Liver (tissue), 9 donors: Measurements from ENCODE around the gene LARGE1. TPM values are rescaled to one million over a fixed set of nuclear protein-coding genes. Genes with fewer than 3 reads are reported as not detected.

Experiments used
- DNase-seq: peaks from one replicate; pipeline ENCODE4 v3.0.0-alpha.2; 2017; ENCODE audit warnings: low spot score
- H3K27ac ChIP-seq, 2 donors: one replicate each; pipeline ENCODE4 v1.7.0; 2013; ENCODE audit warnings: inconsistent platforms in 2 of 2, low read length in 2 of 2, control low read depth in 1 of 2, low read depth in 1 of 2, mild to moderate bottlenecking in 1 of 2
- H3K27me3 ChIP-seq, 4 donors: one replicate each; pipeline versions ENCODE4 v1.6.1 to v1.7.0; 2013; ENCODE audit warnings: low read length in 3 of 4, inconsistent platforms in 1 of 4, mild to moderate bottlenecking in 1 of 4, moderate library complexity in 1 of 4; ENCODE audit not compliant: control insufficient read depth in 4 of 4, insufficient read depth in 4 of 4
- H3K36me3 ChIP-seq, 4 donors: one replicate each; pipeline versions ENCODE4 v1.6.1 to v1.7.0; 2013; ENCODE audit warnings: low read length in 3 of 4, mild to moderate bottlenecking in 3 of 4, low read depth in 1 of 4, moderate library complexity in 1 of 4; ENCODE audit not compliant: control insufficient read depth in 4 of 4, insufficient read depth in 3 of 4
- H3K4me1 ChIP-seq, 4 donors: one replicate each; pipeline versions ENCODE4 v1.6.1 to v1.7.0; 2013; ENCODE audit warnings: low read length in 3 of 4, mild to moderate bottlenecking in 3 of 4, moderate library complexity in 1 of 4; ENCODE audit not compliant: control insufficient read depth in 4 of 4, insufficient read depth in 4 of 4
- H3K4me3 ChIP-seq, 3 donors: one replicate each; pipeline versions ENCODE4 v1.6.1 to v1.7.0; 2013; ENCODE audit warnings: low read length in 3 of 3, control low read depth in 1 of 3, low read depth in 1 of 3, mild to moderate bottlenecking in 1 of 3
- H3K9ac ChIP-seq, 2 donors: one replicate each; pipeline ENCODE4 v1.7.0; 2013; ENCODE audit warnings: low read length in 2 of 2, mild to moderate bottlenecking in 2 of 2, moderate library complexity in 2 of 2, control low read depth in 1 of 2, low read depth in 1 of 2
- H3K9me3 ChIP-seq, 4 donors: one replicate each; pipeline versions ENCODE4 v1.6.1 to v1.7.0; 2013; ENCODE audit warnings: low read length in 3 of 4; ENCODE audit not compliant: control insufficient read depth in 4 of 4
- ATF3 ChIP-seq: IDR thresholded peaks from 2 replicates; pipeline ENCODE4 v1.6.1; 2016; ENCODE audit warnings: antibody characterized with exemption
- CTCF ChIP-seq: fragments of 150-350 bp; IDR thresholded peaks from 2 replicates; pipeline ENCODE4 v1.5.1; 2017; ENCODE audit warnings: improper control_type of control experiment, low read depth, low read length; ENCODE audit not compliant: missing input control
- EGR1 ChIP-seq, 2 donors: IDR thresholded peaks; 2 replicates each; pipeline ENCODE4 v1.6.1; 2016 to 2018; ENCODE audit warnings: antibody characterized with exemption in 2 of 2, low read depth in 2 of 2
- FOXA1 ChIP-seq: IDR thresholded peaks from 2 replicates; pipeline ENCODE4 v1.6.1; 2016; ENCODE audit warnings: antibody characterized with exemption
- FOXA2 ChIP-seq: IDR thresholded peaks from 2 replicates; pipeline ENCODE4 v1.6.1; 2016; ENCODE audit warnings: antibody characterized with exemption
- GABPA ChIP-seq, 2 donors: IDR thresholded peaks in 1 of 2; conservative IDR thresholded peaks in 1 of 2; 2 replicates each; pipeline ENCODE4 v1.6.1; 2016; ENCODE audit warnings: antibody characterized with exemption in 2 of 2, mild to moderate bottlenecking in 1 of 2, moderate library complexity in 1 of 2
- HNF4A ChIP-seq, 2 donors: conservative IDR thresholded peaks; 2 replicates each; pipeline ENCODE4 v1.6.1; 2016; ENCODE audit warnings: antibody characterized with exemption in 2 of 2, mild to moderate bottlenecking in 2 of 2
- HNF4G ChIP-seq: IDR thresholded peaks from 2 replicates; pipeline ENCODE4 v1.6.1; 2016; ENCODE audit warnings: antibody characterized with exemption
- JUND ChIP-seq, 2 donors: IDR thresholded peaks; 2 replicates each; pipeline ENCODE4 v1.6.1; 2016; ENCODE audit warnings: antibody characterized with exemption in 2 of 2
- MAX ChIP-seq: IDR thresholded peaks from 2 replicates; pipeline ENCODE4 v1.6.1; 2016; ENCODE audit warnings: antibody characterized with exemption
- NR2F2 ChIP-seq: IDR thresholded peaks from 2 replicates; pipeline ENCODE4 v1.6.1; 2016; ENCODE audit warnings: antibody characterized with exemption
- RAD21 ChIP-seq, 2 donors: IDR thresholded peaks; 2 replicates each; pipeline ENCODE4 v1.6.1; 2016; ENCODE audit warnings: antibody characterized with exemption in 2 of 2, mild to moderate bottlenecking in 2 of 2
- REST ChIP-seq: IDR thresholded peaks from 2 replicates; pipeline ENCODE4 v1.6.1; 2016; ENCODE audit warnings: antibody characterized with exemption, mild to moderate bottlenecking
- RXRA ChIP-seq, 2 donors: IDR thresholded peaks; 2 replicates each; pipeline ENCODE4 v1.6.1; 2017 to 2018; ENCODE audit warnings: antibody characterized with exemption in 2 of 2, mild to moderate bottlenecking in 1 of 2
- SP1 ChIP-seq: IDR thresholded peaks from 2 replicates; pipeline ENCODE4 v1.6.1; 2018; ENCODE audit warnings: antibody characterized with exemption, mild to moderate bottlenecking
- TAF1 ChIP-seq: conservative IDR thresholded peaks from 2 replicates; pipeline ENCODE4 v1.6.1; 2016; ENCODE audit warnings: antibody characterized with exemption, mild to moderate bottlenecking
- YY1 ChIP-seq: IDR thresholded peaks from 2 replicates; pipeline ENCODE4 v1.6.1; 2016; ENCODE audit warnings: antibody characterized with exemption, mild to moderate bottlenecking
- ZBTB33 ChIP-seq: IDR thresholded peaks from 2 replicates; pipeline ENCODE4 v1.6.1; 2016; ENCODE audit warnings: antibody characterized with exemption
- WGBS: extraction: QIAGEN DNeasy Blood & Tissue Kit; methylation state at CpG from one replicate; pipeline ENCODE4 v1.1.7; 2013; 5-methylcytosine and 5-hydroxymethylcytosine counted together
- polyA plus RNA-seq, 2 donors: library from polyadenylated mRNA; stranded (reverse) in 1 of 2; unstranded in 1 of 2; fragments of 200-250 nt in 1 of 2; fragments of >200 nt in 1 of 2; fragmentation: Nextera tagmentation in 1 of 2; extraction: Ambion mirVana in 1 of 2; gene quantifications; one replicate each; pipeline versions ENCODE4 v1.2.1 to v1.2.3, GENCODE V29; 2013 to 2015
- total RNA-seq, 2 donors: library from RNA; depleted of rRNA; stranded (reverse); fragments of >200 nt; gene quantifications; one replicate each; pipeline ENCODE4 v1.2.3, GENCODE V29; 2014
- donor health status: healthy.
- donor health status: healthy.
- donor health status: healthy.
- donor health status: healthy.
- donor health status: healthy.

The LARGE1 gene
- total and polyA plus RNA-seq, 4 donors = 2.3 to 14.1 (median 5.7) TPM

GRCh38 chr22:33260498-33260897 lies 659.8 kb downstream of the LARGE1 start:
- no peaks in the 10 kb centered on the region for H3K36me3 ChIP-seq
- TF ChIP-seq TAF1 (no peak), GABPA (IDR thresholded peaks at IDR 0.05 in 1 of 2, conservative IDR thresholded peaks at IDR 0.05 in 1 of 2) (no peak), EGR1 (IDR thresholded peaks at IDR 0.05; ENCODE audit: low read depth in 2 of 2) (no peak), JUND (IDR thresholded peaks at IDR 0.05) (no peak), FOXA2 (no peak), YY1 (no peak), HNF4G (no peak), ZBTB33 (no peak), ATF3 (no peak), SP1 (no peak), RAD21 (IDR thresholded peaks at IDR 0.05) (no peak), REST (no peak), RXRA (IDR thresholded peaks at IDR 0.05) (no peak), FOXA1 (no peak), MAX (no peak), CTCF (no peak), NR2F2 (no peak), HNF4A (conservative IDR thresholded peaks at IDR 0.05) (no peak)
- no peak overlapping the region for H3K27ac ChIP-seq
- H3K4me1 ChIP-seq = peaks cover 0 to 6% (median 3%) of the 10 kb centered on the region in 4 donors
- H3K9me3 ChIP-seq = no peaks in the 10 kb centered on the region
- H3K4me3 ChIP-seq = no peak overlapping the region
- DNase-seq = no peak
- no peak overlapping the region for H3K9ac ChIP-seq
- WGBS = 79% methylated on average over 9 of the region's 9 CpGs
- no peaks in the 10 kb centered on the region for H3K27me3 ChIP-seq
